ENCODE measurements around the gene MMP20. TPM values are rescaled to one million over a fixed set of nuclear protein-coding genes. Genes with fewer than 3 reads are reported as not detected.
A peak's percentile ranks its signal among the peaks of the same experiment; 100 is the strongest.

The MMP20 gene
- not detected for polyA plus RNA-seq (2013, experiment 1 of 2)
- not detected for polyA plus RNA-seq (2013, experiment 2 of 2)

- H3K4me2 ChIP-seq (ENCODE audit: insufficient read depth, low read length, poor library complexity, severe bottlenecking) = no peak within 1 kb of the TSS
- no peak within 1 kb of the TSS for H2BK120ac ChIP-seq (ENCODE audit: low read depth, low read length)
- no peak within 1 kb of the TSS for H3K4me3 ChIP-seq (ENCODE audit: low read length in 2 of 2)
- H4K8ac ChIP-seq (ENCODE audit: low read depth, low read length) = no peak within 1 kb of the TSS
- H3K18ac ChIP-seq (ENCODE audit: low read length) = no peak within 1 kb of the TSS
- no peak within 1 kb of the TSS for H3K4ac ChIP-seq (ENCODE audit: low read length)
- no peak within 1 kb of the TSS for H3K27ac ChIP-seq (replicated peaks; ENCODE audit: low read length)
- H3K4me1 ChIP-seq (ENCODE audit: control insufficient read depth in 2 of 2, insufficient read depth in 1 of 2, low read depth in 1 of 2, low read length in 2 of 2) = no peaks in the 10 kb centered on the region
- H2AK5ac ChIP-seq (ENCODE audit: low read depth, low read length) = no peak within 1 kb of the TSS
- H3K23ac ChIP-seq (ENCODE audit: low read depth, low read length, poor library complexity) = no peak within 1 kb of the TSS
- H2BK12ac ChIP-seq (ENCODE audit: low read length) = no peak within 1 kb of the TSS
- no peak within 1 kb of the TSS for H4K91ac ChIP-seq (ENCODE audit: low read depth, low read length, poor library complexity)
- no peak for DNase-seq (ENCODE audit: low spot score)
- no peak within 1 kb of the TSS for H2BK5ac ChIP-seq (ENCODE audit: low read length)
- no peaks in the 10 kb centered on the region for H3K79me1 ChIP-seq (ENCODE audit: low read depth, low read length)
- WGBS, 2 donors (ENCODE audit: extremely low coverage in 2 of 2, insufficient read length in 2 of 2, insufficient replicate concordance in 1 of 2) = no CpG with 5 or more reads among the region's 5 CpGs
- H3K36me3 ChIP-seq (replicated peaks in 1 of 2; ENCODE audit: control insufficient read depth in 2 of 2, insufficient read depth in 2 of 2, low read length in 2 of 2) = no peaks in the 10 kb centered on the region
- H2AFZ ChIP-seq (ENCODE audit: low read length) = no peak within 1 kb of the TSS
- no peak within 1 kb of the TSS for H3K9ac ChIP-seq (ENCODE audit: low read depth, low read length, poor library complexity)
- H3K9me3 ChIP-seq (replicated peaks in 1 of 2; ENCODE audit: control insufficient read depth in 2 of 2, insufficient read depth in 1 of 2, low read depth in 1 of 2, low read length in 2 of 2) = no peaks in the 10 kb centered on the region
- H2BK15ac ChIP-seq (ENCODE audit: low read length) = no peak within 1 kb of the TSS
- H3K27me3 ChIP-seq (ENCODE audit: control insufficient read depth in 3 of 3, insufficient read depth in 3 of 3, low read depth in 1 of 3, low read length in 3 of 3) = peaks cover 0 to 2% (median 0%) of the 10 kb centered on the region in 3 experiments
- no peak within 1 kb of the TSS for H3K14ac ChIP-seq (ENCODE audit: low read length)
These were observed at the start of gene MMP20 for GRCh38 chr11:102625177-102625576. Gene MMP20 (minus strand): TSS chr11:102625332. CDS start chr11:102625319, 13 bp downstream.

DNA sequence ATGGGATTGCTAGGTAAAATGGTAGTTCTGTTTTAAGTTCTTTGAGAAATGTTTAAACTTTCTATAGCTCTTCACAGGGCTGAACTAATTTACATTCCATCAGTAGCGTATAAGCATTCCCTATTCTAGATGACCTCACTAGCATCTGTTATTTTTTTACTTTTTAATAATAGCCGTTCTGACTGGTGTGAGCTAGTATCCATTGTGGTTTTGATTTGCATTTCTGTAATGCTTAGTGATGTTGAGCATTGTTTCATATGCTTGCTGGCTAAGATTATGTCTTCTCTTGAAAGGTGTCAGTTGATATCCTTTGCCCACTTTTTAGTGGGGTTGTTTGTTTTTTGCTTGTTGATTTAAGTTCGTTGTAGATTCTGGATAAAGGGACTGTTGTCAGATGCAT, 44.5 kb upstream of the MMP20 start:
- Histone ChIP-seq H4K91ac (ENCODE audit: low read depth, low read length, poor library complexity) (no peak overlapping the region), H3K27me3 (ENCODE audit: control insufficient read depth in 3 of 3, insufficient read depth in 3 of 3, low read depth in 1 of 3, low read length in 3 of 3) (no peaks in the 10 kb centered on the region), H2BK120ac (ENCODE audit: low read depth, low read length) (no peak overlapping the region), H2AK5ac (ENCODE audit: low read depth, low read length) (no peak overlapping the region), H3K14ac (ENCODE audit: low read length) (no peak overlapping the region), H4K8ac (ENCODE audit: low read depth, low read length) (no peak overlapping the region), H3K79me1 (ENCODE audit: low read depth, low read length) (no peaks in the 10 kb centered on the region), H2BK5ac (ENCODE audit: low read length) (no peak overlapping the region), H3K4ac (ENCODE audit: low read length) (no peak overlapping the region), H3K36me3 (replicated peaks in 1 of 2; ENCODE audit: control insufficient read depth in 2 of 2, insufficient read depth in 2 of 2, low read length in 2 of 2) (no peaks in the 10 kb centered on the region), H2AFZ (ENCODE audit: low read length) (no peak overlapping the region), H3K9ac (ENCODE audit: low read depth, low read length, poor library complexity) (no peak overlapping the region), H3K18ac (ENCODE audit: low read length) (no peak overlapping the region), H3K4me1 (ENCODE audit: control insufficient read depth in 2 of 2, insufficient read depth in 1 of 2, low read depth in 1 of 2, low read length in 2 of 2) (no peaks in the 10 kb centered on the region), H2BK12ac (ENCODE audit: low read length) (no peak overlapping the region), H3K9me3 (replicated peaks in 1 of 2; ENCODE audit: control insufficient read depth in 2 of 2, insufficient read depth in 1 of 2, low read depth in 1 of 2, low read length in 2 of 2) (no peaks in the 10 kb centered on the region), H3K27ac (replicated peaks; ENCODE audit: low read length) (no peak overlapping the region), H3K4me3 (ENCODE audit: low read length in 2 of 2) (no peak overlapping the region), H2BK15ac (ENCODE audit: low read length) (no peak overlapping the region), H3K23ac (ENCODE audit: low read depth, low read length, poor library complexity) (no peak overlapping the region), H3K4me2 (ENCODE audit: insufficient read depth, low read length, poor library complexity, severe bottlenecking) (no peak overlapping the region)
- no peak for DNase-seq (ENCODE audit: low spot score)
- no CpG with 5 or more reads among the region's 3 CpGs for WGBS, 2 donors (ENCODE audit: extremely low coverage in 2 of 2, insufficient read length in 2 of 2, insufficient replicate concordance in 1 of 2)

DNA sequence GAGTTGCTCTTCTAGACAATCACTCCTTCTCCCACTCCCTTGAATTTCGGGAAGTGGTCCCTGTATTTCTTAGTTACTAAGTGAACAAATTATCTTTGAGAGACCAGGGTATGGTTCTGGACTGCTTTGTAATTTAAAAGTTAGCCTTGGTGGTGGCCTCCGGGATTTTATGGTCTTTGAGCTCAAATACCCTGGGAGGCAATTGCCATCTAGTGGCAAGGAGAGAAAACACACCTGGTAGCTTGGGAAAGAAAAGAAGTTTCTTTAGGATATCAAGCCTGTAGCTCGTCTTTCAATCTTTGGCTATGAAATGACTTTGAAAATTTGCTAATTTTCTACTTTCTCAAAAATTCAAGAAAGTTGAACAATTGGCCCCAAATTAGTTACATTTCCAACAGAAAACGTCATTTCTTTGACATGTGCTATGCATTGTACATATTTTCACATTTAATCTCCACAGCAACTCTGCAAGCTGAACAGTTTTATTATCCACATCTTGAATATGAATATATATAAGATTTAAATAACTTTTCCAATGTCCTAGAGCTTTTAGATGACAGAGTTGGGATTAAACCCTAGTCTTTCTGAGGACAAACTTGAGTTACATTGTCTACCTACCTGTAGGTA, 41.3 kb upstream of the MMP20 start:
- no peak overlapping the region for H2AK5ac ChIP-seq (ENCODE audit: low read depth, low read length)

DNA sequence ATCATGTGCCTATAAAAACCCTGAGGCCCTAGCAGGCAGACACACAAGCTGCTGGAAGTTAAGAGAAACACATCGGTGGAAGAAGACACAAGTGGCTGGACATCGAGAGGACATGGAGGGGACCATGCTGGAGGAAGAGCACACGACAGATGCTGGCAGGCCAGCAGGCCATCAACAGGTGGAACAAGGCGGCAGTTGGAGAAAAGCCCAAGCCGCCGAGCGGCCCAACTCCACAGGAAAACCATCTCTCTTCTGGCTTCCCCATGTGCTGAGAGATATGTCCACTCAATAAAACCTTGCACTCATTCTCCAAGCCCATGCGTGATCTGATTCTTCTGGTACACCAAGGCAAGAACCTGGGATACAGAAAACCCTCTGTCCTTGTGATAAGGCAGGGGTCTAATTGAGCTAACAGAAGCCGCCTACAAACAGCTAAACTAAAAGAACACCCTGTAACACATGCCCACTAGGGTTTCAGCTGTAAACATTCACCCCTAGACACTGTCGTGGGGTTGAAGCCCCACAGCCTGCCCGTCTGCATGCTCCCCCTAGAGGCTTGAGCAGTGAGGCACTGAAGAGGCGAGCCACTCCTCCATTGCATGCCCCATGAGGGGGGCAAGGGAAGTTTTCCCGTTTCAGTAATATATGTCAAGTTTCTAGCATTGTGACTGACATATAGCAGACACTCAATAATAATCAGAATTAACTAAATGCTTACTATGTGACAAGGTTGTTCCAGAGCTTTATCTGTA, 39.0 kb upstream of the MMP20 start:
- Histone ChIP-seq H3K18ac (ENCODE audit: low read length) (peak overlapping the region; percentile 2), H4K8ac (ENCODE audit: low read depth, low read length) (no peak overlapping the region), H2BK5ac (ENCODE audit: low read length) (no peak overlapping the region), H2AFZ (ENCODE audit: low read length) (no peak overlapping the region), H3K79me1 (ENCODE audit: low read depth, low read length) (no peaks in the 10 kb centered on the region), H3K27ac (replicated peaks; ENCODE audit: low read length) (no peak overlapping the region), H3K36me3 (replicated peaks in 1 of 2; ENCODE audit: control insufficient read depth in 2 of 2, insufficient read depth in 2 of 2, low read length in 2 of 2) (no peaks in the 10 kb centered on the region), H3K4ac (ENCODE audit: low read length) (no peak overlapping the region), H3K4me3 (ENCODE audit: low read length in 2 of 2) (no peak overlapping the region), H3K4me1 (ENCODE audit: control insufficient read depth in 2 of 2, insufficient read depth in 1 of 2, low read depth in 1 of 2, low read length in 2 of 2) (peaks cover 0 to 5% of the 10 kb centered on the region in 2 donors), H3K14ac (ENCODE audit: low read length) (no peak overlapping the region), H2BK12ac (ENCODE audit: low read length) (no peak overlapping the region), H4K91ac (ENCODE audit: low read depth, low read length, poor library complexity) (no peak overlapping the region), H2BK15ac (ENCODE audit: low read length) (no peak overlapping the region), H3K9me3 (replicated peaks in 1 of 2; ENCODE audit: control insufficient read depth in 2 of 2, insufficient read depth in 1 of 2, low read depth in 1 of 2, low read length in 2 of 2) (no peaks in the 10 kb centered on the region), H3K27me3 (ENCODE audit: control insufficient read depth in 3 of 3, insufficient read depth in 3 of 3, low read depth in 1 of 3, low read length in 3 of 3) (no peaks in the 10 kb centered on the region), H2BK120ac (ENCODE audit: low read depth, low read length) (no peak overlapping the region), H3K23ac (ENCODE audit: low read depth, low read length, poor library complexity) (no peak overlapping the region), H3K9ac (ENCODE audit: low read depth, low read length, poor library complexity) (no peak overlapping the region), H2AK5ac (ENCODE audit: low read depth, low read length) (no peak overlapping the region), H3K4me2 (ENCODE audit: insufficient read depth, low read length, poor library complexity, severe bottlenecking) (no peak overlapping the region)
- no CpG with 5 or more reads among the region's 13 CpGs for WGBS, 2 donors (ENCODE audit: extremely low coverage in 2 of 2, insufficient read length in 2 of 2, insufficient replicate concordance in 1 of 2)
- no peak for DNase-seq (ENCODE audit: low spot score)

More for the DNA sequence above, 41.3 kb upstream of the MMP20 start:
- Histone ChIP-seq H2BK12ac (ENCODE audit: low read length) (no peak overlapping the region), H3K18ac (ENCODE audit: low read length) (no peak overlapping the region), H4K8ac (ENCODE audit: low read depth, low read length) (no peak overlapping the region), H3K4me3 (ENCODE audit: low read length in 2 of 2) (no peak overlapping the region), H3K4me2 (ENCODE audit: insufficient read depth, low read length, poor library complexity, severe bottlenecking) (no peak overlapping the region), H3K4me1 (ENCODE audit: control insufficient read depth in 2 of 2, insufficient read depth in 1 of 2, low read depth in 1 of 2, low read length in 2 of 2) (peaks cover 0 to 5% of the 10 kb centered on the region in 2 donors), H4K91ac (ENCODE audit: low read depth, low read length, poor library complexity) (no peak overlapping the region), H3K36me3 (replicated peaks in 1 of 2; ENCODE audit: control insufficient read depth in 2 of 2, insufficient read depth in 2 of 2, low read length in 2 of 2) (no peaks in the 10 kb centered on the region), H3K79me1 (ENCODE audit: low read depth, low read length) (no peaks in the 10 kb centered on the region), H3K9me3 (replicated peaks in 1 of 2; ENCODE audit: control insufficient read depth in 2 of 2, insufficient read depth in 1 of 2, low read depth in 1 of 2, low read length in 2 of 2) (no peaks in the 10 kb centered on the region), H3K9ac (ENCODE audit: low read depth, low read length, poor library complexity) (no peak overlapping the region), H2BK15ac (ENCODE audit: low read length) (no peak overlapping the region), H3K14ac (ENCODE audit: low read length) (no peak overlapping the region), H3K23ac (ENCODE audit: low read depth, low read length, poor library complexity) (no peak overlapping the region), H3K27ac (replicated peaks; ENCODE audit: low read length) (no peak overlapping the region), H2AFZ (ENCODE audit: low read length) (no peak overlapping the region), H2BK5ac (ENCODE audit: low read length) (no peak overlapping the region), H2BK120ac (ENCODE audit: low read depth, low read length) (no peak overlapping the region), H3K27me3 (ENCODE audit: control insufficient read depth in 3 of 3, insufficient read depth in 3 of 3, low read depth in 1 of 3, low read length in 3 of 3) (no peaks in the 10 kb centered on the region), H3K4ac (ENCODE audit: low read length) (no peak overlapping the region)
- DNase-seq (ENCODE audit: low spot score) = peak; percentile 30
- WGBS, 2 donors (ENCODE audit: extremely low coverage in 2 of 2, insufficient read length in 2 of 2, insufficient replicate concordance in 1 of 2) = no CpG with 5 or more reads among the region's 4 CpGs
